Measurements from ENCODE around the gene PRR30.

PRR30 gene

GRCh38 chr2:27088634-27089033 lies 50.6 kb downstream of the PRR30 start:
- Histone ChIP-seq H3F3A (ENCODE audit: insufficient read depth, low read length) (no peaks in the 10 kb centered on the region), H3K36me3 (ENCODE audit: insufficient read depth, low read length) (no peaks in the 10 kb centered on the region), H4K20me1 (ENCODE audit: insufficient read depth, low read length) (no peaks in the 10 kb centered on the region), H3K27me3 (ENCODE audit: insufficient read depth, low read length) (0 out of 2 replicates have a peak, but pooled peaks cover 11% of the 10 kb centered on the region), H3K9me2 (ENCODE audit: low read depth, low read length) (no peaks in the 10 kb centered on the region), H3K27ac (ENCODE audit: low read depth, low read length, poor library complexity, severe bottlenecking) (no peak overlapping the region), H3K9me3 (ENCODE audit: low read length) (no peaks in the 10 kb centered on the region), H3K9ac (ENCODE audit: low read length) (no peak overlapping the region), H3K4me3 (ENCODE audit: low read depth, low read length, poor library complexity, severe bottlenecking) (no peak overlapping the region), H3K79me2 (ENCODE audit: insufficient read depth, low read length) (no peaks in the 10 kb centered on the region), H2AFZ (ENCODE audit: low read length) (no peak overlapping the region), H3K4me1 (ENCODE audit: insufficient read depth, low read length, severe bottlenecking) (peaks cover 17% of the 10 kb centered on the region), H3K4me2 (ENCODE audit: low read length) (no peak overlapping the region)
- TF ChIP-seq EZH2 (IDR thresholded peaks at IDR 0.05; ENCODE audit: borderline replicate concordance, low read length) = no peak
- TF ChIP-seq, protein P1, sequence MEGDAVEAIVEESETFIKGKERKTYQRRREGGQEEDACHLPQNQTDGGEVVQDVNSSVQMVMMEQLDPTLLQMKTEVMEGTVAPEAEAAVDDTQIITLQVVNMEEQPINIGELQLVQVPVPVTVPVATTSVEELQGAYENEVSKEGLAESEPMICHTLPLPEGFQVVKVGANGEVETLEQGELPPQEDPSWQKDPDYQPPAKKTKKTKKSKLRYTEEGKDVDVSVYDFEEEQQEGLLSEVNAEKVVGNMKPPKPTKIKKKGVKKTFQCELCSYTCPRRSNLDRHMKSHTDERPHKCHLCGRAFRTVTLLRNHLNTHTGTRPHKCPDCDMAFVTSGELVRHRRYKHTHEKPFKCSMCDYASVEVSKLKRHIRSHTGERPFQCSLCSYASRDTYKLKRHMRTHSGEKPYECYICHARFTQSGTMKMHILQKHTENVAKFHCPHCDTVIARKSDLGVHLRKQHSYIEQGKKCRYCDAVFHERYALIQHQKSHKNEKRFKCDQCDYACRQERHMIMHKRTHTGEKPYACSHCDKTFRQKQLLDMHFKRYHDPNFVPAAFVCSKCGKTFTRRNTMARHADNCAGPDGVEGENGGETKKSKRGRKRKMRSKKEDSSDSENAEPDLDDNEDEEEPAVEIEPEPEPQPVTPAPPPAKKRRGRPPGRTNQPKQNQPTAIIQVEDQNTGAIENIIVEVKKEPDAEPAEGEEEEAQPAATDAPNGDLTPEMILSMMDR (IDR thresholded peaks at IDR 0.05; ENCODE audit: low read length) = no peak

DNA sequence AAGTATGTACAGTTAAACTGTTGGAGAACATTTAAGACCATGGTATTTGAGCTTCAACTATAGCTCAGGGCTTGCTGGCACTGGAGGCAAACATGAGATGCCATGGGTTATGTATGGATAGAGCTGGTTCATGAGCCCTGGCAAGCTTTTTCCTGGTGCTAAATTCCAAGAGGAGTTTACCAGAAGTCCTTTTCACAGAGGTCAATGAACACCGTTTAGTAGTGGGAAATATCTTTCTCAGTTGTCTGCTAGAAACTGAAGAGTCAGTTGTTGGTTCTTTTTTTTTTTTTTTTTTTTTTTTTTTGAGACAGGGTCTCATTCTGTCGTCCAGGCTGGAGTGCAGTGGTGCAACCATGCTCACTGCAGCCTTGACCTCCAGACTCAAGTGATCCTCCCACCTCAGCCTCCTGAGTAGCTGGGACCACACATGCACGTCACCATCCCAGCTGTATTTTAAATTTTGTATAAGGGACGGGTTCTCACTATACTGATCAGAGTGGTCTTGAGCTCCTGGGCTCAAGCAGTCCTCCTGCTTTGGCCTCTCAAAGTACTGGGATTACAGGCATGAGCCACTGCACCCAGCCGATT lies 51.3 kb downstream of the PRR30 start:
- TF ChIP-seq EZH2 (IDR thresholded peaks at IDR 0.05; ENCODE audit: borderline replicate concordance, low read length) = no peak
- TF ChIP-seq, protein P1 (IDR thresholded peaks at IDR 0.05; ENCODE audit: low read length) = no peak
- Histone ChIP-seq H3F3A (ENCODE audit: insufficient read depth, low read length) (no peaks in the 10 kb centered on the region), H3K79me2 (ENCODE audit: insufficient read depth, low read length) (no peaks in the 10 kb centered on the region), H2AFZ (ENCODE audit: low read length) (no peak overlapping the region), H3K9ac (ENCODE audit: low read length) (no peak overlapping the region), H3K4me1 (ENCODE audit: insufficient read depth, low read length, severe bottlenecking) (peaks cover 17% of the 10 kb centered on the region), H3K4me2 (ENCODE audit: low read length) (no peak overlapping the region), H3K4me3 (ENCODE audit: low read depth, low read length, poor library complexity, severe bottlenecking) (no peak overlapping the region), H3K9me3 (ENCODE audit: low read length) (no peaks in the 10 kb centered on the region), H3K27me3 (ENCODE audit: insufficient read depth, low read length) (0 out of 2 replicates have a peak, but pooled peaks cover 11% of the 10 kb centered on the region), H4K20me1 (ENCODE audit: insufficient read depth, low read length) (no peaks in the 10 kb centered on the region), H3K36me3 (ENCODE audit: insufficient read depth, low read length) (no peaks in the 10 kb centered on the region), H3K9me2 (ENCODE audit: low read depth, low read length) (no peaks in the 10 kb centered on the region), H3K27ac (ENCODE audit: low read depth, low read length, poor library complexity, severe bottlenecking) (no peak overlapping the region)

Data from OCI-LY1 (cell line).